NCI-H524 treated with DMSO at 0.1 percent for 48 hours (cell line): ENCODE data around the gene TOMM5.

Source experiments
- DNase-seq: peaks from one replicate; lab custom pipeline; 2025; lab: John Stamatoyannopoulos, UW

Gene TOMM5

GRCh38 chr9:37592108-37592951, at the start of gene TOMM5:
Gene TOMM5, minus strand, starts transcription at chr9:37592597. Its CDS starts 65 bp downstream, at chr9:37592532.
- peak; percentile 60 for DNase-seq

- DNase-seq, result no peak
Measured at GRCh38 chr9:37641331-37641730, 48.9 kb upstream of the TOMM5 start.

GRCh38 chr9:37640246-37640645, 47.8 kb upstream of the TOMM5 start:
- DNase-seq, result peak; percentile 86

- DNase-seq, result peak; percentile 86
Measured at GRCh38 chr9:37639841-37640240, 47.4 kb upstream of the TOMM5 start.

GRCh38 chr9:37639109-37639762, 46.8 kb upstream of the TOMM5 start:
- DNase-seq, result no peak

GRCh38 chr9:37636511-37637448, 44.4 kb upstream of the TOMM5 start:
- DNase-seq, result no peak

GRCh38 chr9:37635808-37636207, 43.4 kb upstream of the TOMM5 start:
- no peak for DNase-seq

- no peak for DNase-seq
Measured at GRCh38 chr9:37632479-37632878, 40.1 kb upstream of the TOMM5 start.

- DNase-seq, result no peak
Measured at GRCh38 chr9:37626708-37627292, 34.4 kb upstream of the TOMM5 start.

GRCh38 chr9:37625758-37626147, 33.4 kb upstream of the TOMM5 start:
- no peak for DNase-seq

- DNase-seq, result no peak
Measured at GRCh38 chr9:37625036-37625757, 32.8 kb upstream of the TOMM5 start.

GRCh38 chr9:37624073-37624472, 31.7 kb upstream of the TOMM5 start:
- DNase-seq, result no peak

GRCh38 chr9:37623267-37623666, 30.9 kb upstream of the TOMM5 start:
- DNase-seq, result no peak

GRCh38 chr9:37622462-37622861, 30.1 kb upstream of the TOMM5 start:
- DNase-seq, result no peak

- DNase-seq, result peak; percentile 87
Measured at GRCh38 chr9:37621273-37622121, 29.1 kb upstream of the TOMM5 start.

- no peak for DNase-seq
Measured at GRCh38 chr9:37620396-37620795, 28.0 kb upstream of the TOMM5 start.

GRCh38 chr9:37619806-37620205, 27.4 kb upstream of the TOMM5 start:
- DNase-seq, result no peak

GRCh38 chr9:37618817-37619216, 26.4 kb upstream of the TOMM5 start:
- peak; percentile 39 for DNase-seq

GRCh38 chr9:37617832-37618231, 25.4 kb upstream of the TOMM5 start:
- DNase-seq, result no peak

- no peak for DNase-seq
Measured at GRCh38 chr9:37617161-37617560, 24.8 kb upstream of the TOMM5 start.
